ENCODE data around the gene SLC6A9. TPM values are rescaled to one million over a fixed set of nuclear protein-coding genes. Genes with fewer than 3 reads are reported as not detected.
A peak's percentile ranks its signal among the peaks of the same experiment; 100 is the strongest.

Gene SLC6A9
- total and polyA plus RNA-seq, 2 donors from 2014 or later = 2.0 to 12.6 TPM

DNA sequence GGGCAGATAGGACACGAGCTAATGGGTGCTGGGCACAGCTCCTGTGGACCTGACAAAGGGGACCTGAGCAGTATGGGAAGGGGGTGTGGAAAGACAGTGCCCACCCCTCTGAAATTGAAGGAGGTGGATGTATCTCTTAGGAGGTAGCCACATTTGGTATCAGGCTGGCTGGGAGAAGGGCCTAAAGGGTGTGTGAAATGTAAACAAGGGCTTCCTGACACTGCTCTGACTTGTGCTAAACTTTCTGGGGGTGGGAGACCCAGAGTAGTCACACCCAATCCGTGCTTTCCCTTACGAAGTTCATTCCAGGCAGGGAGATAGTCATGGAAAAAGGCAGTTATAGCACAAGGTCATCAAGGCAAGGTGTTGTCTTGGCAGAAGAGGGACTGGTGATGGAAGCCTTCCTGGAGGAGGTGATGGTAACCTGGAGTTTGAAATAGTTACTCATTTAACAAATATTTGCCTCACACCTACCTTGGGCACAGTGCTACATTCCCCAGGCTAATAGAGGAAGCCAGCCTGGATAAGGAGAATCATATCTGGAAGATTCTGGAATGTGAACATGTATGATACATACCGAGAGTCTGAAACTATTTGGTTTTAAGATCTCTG lies 45.2 kb downstream of the SLC6A9 start:
- Histone ChIP-seq H3K9ac (ENCODE audit: low read length in 3 of 3) (no peak overlapping the region), H3K27me3 (ENCODE audit: control insufficient read depth, insufficient read depth, low read length) (no peaks in the 10 kb centered on the region), H3K27ac (ENCODE audit: low read depth in 2 of 2, low read length in 2 of 2) (no peak overlapping the region), H3K36me3 (ENCODE audit: control insufficient read depth in 2 of 3, insufficient read depth in 3 of 3, low read length in 3 of 3) (peaks cover 0 to 5% (median 2%) of the 10 kb centered on the region in 3 donors), H3K4me1 (ENCODE audit: control insufficient read depth in 2 of 3, insufficient read depth in 2 of 3, low read depth in 1 of 3, low read length in 3 of 3) (peaks cover 0 to 17% (median 13%) of the 10 kb centered on the region in 3 donors), H3K9me3 (ENCODE audit: control insufficient read depth in 2 of 3, insufficient read depth in 1 of 3, low read length in 3 of 3) (no peaks in the 10 kb centered on the region), H3K4me3 (ENCODE audit: low read length in 3 of 3) (no peak overlapping the region)
- FAIRE-seq = no peak
- TF ChIP-seq, protein P1, sequence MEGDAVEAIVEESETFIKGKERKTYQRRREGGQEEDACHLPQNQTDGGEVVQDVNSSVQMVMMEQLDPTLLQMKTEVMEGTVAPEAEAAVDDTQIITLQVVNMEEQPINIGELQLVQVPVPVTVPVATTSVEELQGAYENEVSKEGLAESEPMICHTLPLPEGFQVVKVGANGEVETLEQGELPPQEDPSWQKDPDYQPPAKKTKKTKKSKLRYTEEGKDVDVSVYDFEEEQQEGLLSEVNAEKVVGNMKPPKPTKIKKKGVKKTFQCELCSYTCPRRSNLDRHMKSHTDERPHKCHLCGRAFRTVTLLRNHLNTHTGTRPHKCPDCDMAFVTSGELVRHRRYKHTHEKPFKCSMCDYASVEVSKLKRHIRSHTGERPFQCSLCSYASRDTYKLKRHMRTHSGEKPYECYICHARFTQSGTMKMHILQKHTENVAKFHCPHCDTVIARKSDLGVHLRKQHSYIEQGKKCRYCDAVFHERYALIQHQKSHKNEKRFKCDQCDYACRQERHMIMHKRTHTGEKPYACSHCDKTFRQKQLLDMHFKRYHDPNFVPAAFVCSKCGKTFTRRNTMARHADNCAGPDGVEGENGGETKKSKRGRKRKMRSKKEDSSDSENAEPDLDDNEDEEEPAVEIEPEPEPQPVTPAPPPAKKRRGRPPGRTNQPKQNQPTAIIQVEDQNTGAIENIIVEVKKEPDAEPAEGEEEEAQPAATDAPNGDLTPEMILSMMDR (IDR thresholded peaks at IDR 0.05; ENCODE audit: borderline replicate concordance, extremely low read depth, insufficient read depth) = no peak
- intact Hi-C loops (cut with DNase I) = no loop called here
- DNase-seq = no peak

DNA sequence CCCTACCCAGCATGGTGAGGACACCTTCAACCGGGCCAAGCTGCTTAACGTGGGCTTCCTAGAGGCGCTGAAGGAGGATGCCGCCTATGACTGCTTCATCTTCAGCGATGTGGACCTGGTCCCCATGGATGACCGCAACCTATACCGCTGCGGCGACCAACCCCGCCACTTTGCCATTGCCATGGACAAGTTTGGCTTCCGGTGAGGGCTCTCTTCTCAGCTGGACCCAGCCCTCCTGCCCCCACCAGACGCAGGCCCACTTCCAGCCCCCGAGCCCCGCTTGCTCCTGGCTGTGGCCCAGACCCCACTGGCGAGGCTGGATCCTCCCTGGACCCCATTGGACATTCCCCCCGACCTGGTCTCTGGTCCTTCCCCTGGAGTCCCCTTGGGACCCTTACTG lies 46.4 kb downstream of the SLC6A9 start:
- no peak overlapping the region for H3K4me3 ChIP-seq (ENCODE audit: low read length in 3 of 3)
- FAIRE-seq (no peak), DNase-seq (no peak)

DNA sequence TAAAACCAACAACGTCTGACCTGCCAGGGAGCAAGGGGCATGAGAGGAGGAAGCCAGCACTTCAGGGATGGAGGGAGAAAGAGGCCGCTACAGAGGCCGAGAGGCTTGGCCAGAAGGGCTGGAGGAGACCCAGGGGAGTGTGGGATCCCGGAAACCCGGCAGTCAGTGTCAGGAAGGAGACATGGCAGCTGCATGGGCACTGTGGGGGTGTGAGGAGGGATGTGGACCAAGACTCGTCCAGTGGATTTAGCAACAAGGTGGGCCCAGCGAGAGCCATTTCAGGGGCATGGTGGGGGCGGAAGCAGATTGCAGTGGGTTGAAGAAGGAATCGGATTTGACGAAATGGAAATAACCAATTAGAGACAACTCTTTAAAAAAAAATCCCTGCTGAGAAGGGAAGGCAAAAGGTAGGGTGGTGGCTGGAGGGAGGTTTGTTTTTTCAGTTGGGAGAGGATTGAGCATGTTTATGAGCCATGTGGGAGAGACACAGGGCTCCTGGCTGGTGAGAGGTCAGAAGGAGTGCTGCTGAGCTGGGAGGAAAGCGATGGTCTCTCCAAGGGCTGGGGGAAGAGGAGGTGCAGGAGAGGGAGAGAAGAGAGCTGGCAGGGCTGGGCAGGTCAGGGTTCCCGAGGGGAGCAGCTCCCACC lies 47.9 kb downstream of the SLC6A9 start:
- FAIRE-seq (no peak), DNase-seq (peak in 3 of 5 donors; percentile 44 to 58 (median 49))
- Histone ChIP-seq H3K9ac (ENCODE audit: low read length in 3 of 3) (no peak overlapping the region), H3K36me3 (ENCODE audit: control insufficient read depth in 2 of 3, insufficient read depth in 3 of 3, low read length in 3 of 3) (peaks cover 0 to 7% (median 2%) of the 10 kb centered on the region in 3 donors), H3K4me1 (ENCODE audit: control insufficient read depth in 2 of 3, insufficient read depth in 2 of 3, low read depth in 1 of 3, low read length in 3 of 3) (peaks cover 0 to 21% (median 20%) of the 10 kb centered on the region in 3 donors), H3K4me3 (ENCODE audit: low read length in 3 of 3) (no peak overlapping the region), H3K27me3 (ENCODE audit: control insufficient read depth, insufficient read depth, low read length) (no peaks in the 10 kb centered on the region), H3K9me3 (ENCODE audit: control insufficient read depth in 2 of 3, insufficient read depth in 1 of 3, low read length in 3 of 3) (no peaks in the 10 kb centered on the region), H3K27ac (ENCODE audit: low read depth in 2 of 2, low read length in 2 of 2) (no peak overlapping the region)
- TF ChIP-seq, protein P1 (IDR thresholded peaks at IDR 0.05; ENCODE audit: borderline replicate concordance, extremely low read depth, insufficient read depth) = no peak
- intact Hi-C loops (cut with DNase I) = no loop called here

More for the DNA sequence above, 46.4 kb downstream of the SLC6A9 start:
- H3K9ac ChIP-seq (ENCODE audit: low read length in 3 of 3) = no peak overlapping the region
- peaks cover 0 to 5% (median 2%) of the 10 kb centered on the region in 3 donors for H3K36me3 ChIP-seq (ENCODE audit: control insufficient read depth in 2 of 3, insufficient read depth in 3 of 3, low read length in 3 of 3)
- peaks cover 0 to 19% (median 16%) of the 10 kb centered on the region in 3 donors for H3K4me1 ChIP-seq (ENCODE audit: control insufficient read depth in 2 of 3, insufficient read depth in 2 of 3, low read depth in 1 of 3, low read length in 3 of 3)
- H3K27ac ChIP-seq (ENCODE audit: low read depth in 2 of 2, low read length in 2 of 2) = no peak overlapping the region
- no peaks in the 10 kb centered on the region for H3K27me3 ChIP-seq (ENCODE audit: control insufficient read depth, insufficient read depth, low read length)
- H3K9me3 ChIP-seq (ENCODE audit: control insufficient read depth in 2 of 3, insufficient read depth in 1 of 3, low read length in 3 of 3) = no peaks in the 10 kb centered on the region
- TF ChIP-seq, protein P1 (IDR thresholded peaks at IDR 0.05; ENCODE audit: borderline replicate concordance, extremely low read depth, insufficient read depth) = no peak
- intact Hi-C loops (cut with DNase I) = no loop called here

Data from kidney (tissue), 14 donors.